Ovary (tissue), 3 donors: Measurements from ENCODE around the gene RALB.

Source experiments
- CTCF ChIP-seq, 3 donors: fragments of 450-650 bp in 2 of 3; fragments of 200-600 bp in 1 of 3; IDR thresholded peaks; one replicate each; pipeline versions ENCODE4 v1.5.1 to v1.8.0; 2016 to 2022; ENCODE audit warnings: antibody characterized with exemption in 3 of 3, mild to moderate bottlenecking in 1 of 3
- POLR2A ChIP-seq: fragments of 450-650 bp; IDR thresholded peaks from one replicate; pipeline ENCODE4 v1.6.1; 2017; ENCODE audit warnings: antibody characterized with exemption, mild to moderate bottlenecking, moderate library complexity
- donor health status: DM: no; HTN: no; CAD: no.

DNA sequence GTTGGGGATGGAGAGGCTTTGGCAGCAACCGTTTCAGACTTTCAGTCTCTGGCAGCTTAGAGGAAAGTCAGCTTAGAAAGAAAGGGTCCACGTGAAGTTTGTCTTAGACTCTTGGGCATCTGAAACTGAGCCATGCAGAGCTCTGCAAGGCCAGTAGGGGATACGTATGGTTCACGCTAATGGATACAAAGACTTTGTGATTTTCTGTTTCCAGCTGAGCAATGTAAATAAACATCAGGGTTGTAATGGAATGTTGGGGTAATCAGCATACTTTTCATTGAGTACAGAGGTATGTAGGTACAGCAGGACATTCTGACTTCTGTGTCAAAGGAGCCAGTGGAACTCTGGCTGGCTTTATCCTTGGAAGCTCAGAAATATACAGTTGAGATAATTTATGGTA lies 31.0 kb downstream of the RALB start:
- TF ChIP-seq CTCF (IDR thresholded peaks at IDR 0.05) (no peak), POLR2A (no peak)
